Measurements from ENCODE around the gene IL15. TPM values are rescaled to one million over a fixed set of nuclear protein-coding genes. Genes with fewer than 3 reads are reported as not detected.

IL15 gene
- total and polyA plus RNA-seq, 2 of the 8 experiments (the other 6 are each of a cell fraction or from before 2014, with no cell fraction given), result 0.30 to 0.61 TPM

- TF ChIP-seq MAX (IDR thresholded peaks at IDR 0.05) (no peak), ASH2L (IDR thresholded peaks at IDR 0.05; ENCODE audit: low read length) (no peak), USF2 (IDR thresholded peaks at IDR 0.05; ENCODE audit: low read length) (no peak), SRF (IDR thresholded peaks at IDR 0.05; ENCODE audit: low read depth, low read length) (no peak), ATF2 (IDR thresholded peaks at IDR 0.05; ENCODE audit: low read length) (no peak), KDM5A (IDR thresholded peaks at IDR 0.05; ENCODE audit: low read length) (no peak), EP300 (IDR thresholded peaks at IDR 0.05; ENCODE audit: borderline replicate concordance in 1 of 2, low read depth in 2 of 2, low read length in 2 of 2) (no peak)
Observed at GRCh38 chr4:141759796-141760425, 123.5 kb downstream of the IL15 start (continued).

Data from H1 (cell line).